IPS DF 6.9 (cell line): ENCODE measurements around the gene MAN1B1.
"Not testable (repeated sequence)": the region's sequence is repeated elsewhere in the genome, so short reads cannot be mapped to it uniquely, and the experiment has no call there.

Experiments used
- DNase-seq: peaks from one replicate; pipeline ENCODE4 v3.0.0-alpha.2; 2013; ENCODE audit warnings: low read depth, low spot score
- H3K27ac ChIP-seq: one replicate; pipeline ENCODE4 v1.5.1; 2013; ENCODE audit warnings: low read length, control low read depth
- H3K27me3 ChIP-seq: 2 replicates; pipeline ENCODE4 v1.6.1; 2013; ENCODE audit warnings: mild to moderate bottlenecking, low read length; ENCODE audit not compliant: control insufficient read depth, insufficient read depth
- H3K36me3 ChIP-seq: 2 replicates; pipeline ENCODE4 v1.6.1; 2013; ENCODE audit warnings: low read length; ENCODE audit not compliant: control insufficient read depth, insufficient read depth
- H3K4me1 ChIP-seq: 2 replicates; pipeline ENCODE4 v1.6.1; 2013; ENCODE audit warnings: low read length; ENCODE audit not compliant: control insufficient read depth, insufficient read depth
- H3K4me3 ChIP-seq: 2 replicates; pipeline ENCODE4 v1.5.1; 2013; ENCODE audit warnings: mild to moderate bottlenecking, low read length
- H3K9me3 ChIP-seq: 2 replicates; pipeline ENCODE4 v1.6.1; 2013; ENCODE audit warnings: low read length, inconsistent platforms; ENCODE audit not compliant: control insufficient read depth, insufficient read depth
- WGBS: extraction: QIAGEN DNeasy Blood & Tissue Kit; methylation state at CpG from one replicate; pipeline ENCODE4 v1.1.7; 2013; ENCODE audit warnings: mixed read lengths, missing lambda C conversion rate; ENCODE audit not compliant: insufficient read length, insufficient coverage; 5-methylcytosine and 5-hydroxymethylcytosine counted together

Gene MAN1B1

DNA sequence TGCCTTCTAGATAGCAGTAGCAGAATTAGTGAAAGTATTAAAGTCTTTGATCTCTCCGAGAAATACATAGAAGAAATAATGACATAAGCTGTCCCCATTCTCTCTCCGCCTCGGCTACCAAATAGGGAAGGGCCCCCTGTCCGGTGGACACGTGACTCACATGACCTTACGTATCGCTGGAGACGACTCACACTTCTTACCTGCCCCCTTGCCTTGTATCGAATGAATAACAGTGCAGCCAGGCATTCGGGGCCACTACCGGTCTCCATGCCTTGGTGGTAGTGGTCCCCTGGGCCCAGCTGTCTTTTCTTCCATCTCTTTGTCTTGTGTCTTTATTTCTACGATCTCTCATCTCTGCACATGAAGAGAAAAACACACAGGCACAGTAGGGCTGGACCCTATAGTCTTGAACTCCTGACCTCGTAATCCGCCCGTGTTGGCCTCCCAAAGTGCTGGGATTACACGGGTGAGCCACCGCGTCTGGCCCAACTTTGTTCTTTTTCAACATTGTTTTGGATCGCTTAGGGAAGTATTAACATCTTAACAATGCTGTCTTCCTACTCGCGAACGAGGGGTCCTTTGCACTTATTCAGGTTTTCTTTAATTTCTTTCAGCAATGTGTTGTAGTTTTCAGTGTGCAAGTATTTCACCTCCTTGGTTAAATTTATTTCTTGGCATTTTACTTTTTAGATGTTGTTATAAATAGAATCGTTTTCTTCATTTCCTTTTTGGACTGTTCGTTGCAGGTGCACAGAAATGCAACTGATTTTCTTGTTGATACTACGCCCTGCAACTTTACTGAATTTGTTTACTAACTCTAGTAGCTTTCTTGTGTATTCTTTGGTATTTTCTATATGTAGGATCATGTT is 35.4 kb downstream of the MAN1B1 start:
- not testable (repeated sequence) for H3K9me3 ChIP-seq, H3K27me3 ChIP-seq, H3K27ac ChIP-seq, DNase-seq, H3K36me3 ChIP-seq, H3K4me1 ChIP-seq, H3K4me3 ChIP-seq
- WGBS = no CpG with 5 or more reads among the region's 25 CpGs

GRCh38 chr9:137122796-137123467 is 36.1 kb downstream of the MAN1B1 start:
- not testable (repeated sequence) for H3K4me1 ChIP-seq, H3K27me3 ChIP-seq, H3K4me3 ChIP-seq, H3K36me3 ChIP-seq, DNase-seq, H3K9me3 ChIP-seq, H3K27ac ChIP-seq
- WGBS = no CpG with 5 or more reads among the region's 16 CpGs

- H3K4me1 ChIP-seq = no peaks in the 10 kb centered on the region; the same call in 1 of the 2 replicates
- H3K27ac ChIP-seq = no peak overlapping the region
- no peak overlapping the region for H3K4me3 ChIP-seq
- no peak for DNase-seq
- H3K27me3 ChIP-seq = no peaks in the 10 kb centered on the region
- H3K36me3 ChIP-seq = no peaks in the 10 kb centered on the region
- no CpG with 5 or more reads among the region's 5 CpGs for WGBS
- H3K9me3 ChIP-seq = no peaks in the 10 kb centered on the region
These were observed 36.7 kb downstream of the MAN1B1 start for GRCh38 chr9:137123468-137123837.

- H3K9me3 ChIP-seq, H3K27ac ChIP-seq, H3K36me3 ChIP-seq, H3K27me3 ChIP-seq, H3K4me1 ChIP-seq, DNase-seq, H3K4me3 ChIP-seq: not testable (repeated sequence)
- no CpG with 5 or more reads among the region's 5 CpGs for WGBS
These were observed 37.2 kb downstream of the MAN1B1 start for GRCh38 chr9:137123952-137124462.

DNA sequence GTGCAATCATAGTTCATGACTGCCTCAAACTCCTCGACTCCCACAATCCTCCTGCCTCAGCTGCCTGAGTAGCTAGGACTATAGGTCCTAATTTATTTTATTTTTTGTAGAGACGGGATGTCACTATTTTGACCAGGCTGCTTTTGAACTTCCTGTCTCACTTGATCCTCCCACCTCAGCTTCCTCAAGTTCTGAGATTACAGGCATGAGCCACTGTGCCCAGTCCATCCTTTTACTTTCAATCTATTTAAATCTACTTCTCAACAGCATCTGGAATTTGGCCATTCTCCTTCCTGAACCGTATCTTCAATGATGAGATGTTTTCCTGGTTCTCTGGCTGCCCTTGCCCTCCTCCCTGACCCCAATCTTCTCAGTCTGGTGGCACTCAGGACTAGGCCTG is 40.0 kb downstream of the MAN1B1 start:
- Histone ChIP-seq H3K27ac (no peak overlapping the region), H3K9me3 (no peaks in the 10 kb centered on the region), H3K36me3 (no peaks in the 10 kb centered on the region), H3K27me3 (no peaks in the 10 kb centered on the region), H3K4me1 (peaks cover 2% of the 10 kb centered on the region), H3K4me3 (no peak overlapping the region)
- WGBS = no CpG with 5 or more reads among the region's 3 CpGs
- DNase-seq = no peak

DNA sequence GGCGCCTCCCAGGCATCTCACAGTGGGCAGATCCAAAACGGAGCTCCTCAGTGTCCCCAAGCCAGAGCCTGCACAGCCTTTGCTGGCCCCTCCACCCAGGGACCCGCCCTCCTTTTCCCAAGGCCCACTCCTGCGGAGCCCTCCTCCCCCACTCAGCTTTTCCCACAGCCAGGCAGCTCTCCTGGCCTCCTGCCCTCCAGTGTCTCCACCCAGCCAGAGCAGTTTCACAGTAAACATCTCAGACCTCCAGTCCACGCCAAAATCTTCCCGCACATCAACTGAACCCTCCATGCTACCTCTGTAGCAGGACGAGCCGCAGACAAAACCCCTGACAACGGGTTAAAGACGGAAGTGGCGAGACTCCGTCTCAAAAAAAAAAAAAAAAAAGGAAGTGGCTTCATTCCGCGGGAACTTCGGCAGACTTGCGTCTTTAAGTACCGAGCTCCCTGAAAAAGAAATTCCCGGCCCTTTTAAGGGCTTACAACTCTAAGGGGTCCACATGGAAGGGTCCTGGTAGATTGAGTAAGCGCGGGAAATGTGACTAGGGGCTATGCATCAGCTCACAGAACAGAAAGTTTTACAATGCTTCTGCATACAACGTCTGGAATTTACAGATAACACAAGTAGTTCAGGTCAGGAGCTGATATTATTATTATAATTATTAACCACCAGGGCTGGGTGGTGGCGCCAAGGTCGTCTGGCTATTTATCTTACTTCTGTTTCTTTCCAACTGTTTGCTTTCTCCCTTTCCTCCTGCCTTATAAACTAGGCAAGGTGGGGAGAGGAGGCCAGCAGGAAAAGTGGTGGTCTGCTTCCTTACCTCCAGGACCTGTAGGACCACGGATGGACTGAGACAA is 40.7 kb downstream of the MAN1B1 start:
- DNase-seq = no peak
- Histone ChIP-seq H3K36me3 (no peaks in the 10 kb centered on the region), H3K27me3 (no peaks in the 10 kb centered on the region), H3K4me1 (peaks cover 2% of the 10 kb centered on the region), H3K27ac (no peak overlapping the region), H3K4me3 (no peak overlapping the region), H3K9me3 (no peaks in the 10 kb centered on the region)
- WGBS = no CpG with 5 or more reads among the region's 24 CpGs

GRCh38 chr9:137128158-137128861 is 41.5 kb downstream of the MAN1B1 start:
- H3K4me3 ChIP-seq = no peak overlapping the region

GRCh38 chr9:137128862-137129455 is 42.2 kb downstream of the MAN1B1 start:
- Histone ChIP-seq H3K27ac (no peak overlapping the region), H3K4me3 (peak overlapping the region; percentile 68), H3K27me3 (no peaks in the 10 kb centered on the region), H3K36me3 (no peaks in the 10 kb centered on the region), H3K9me3 (no peaks in the 10 kb centered on the region), H3K4me1 (peaks cover 2% of the 10 kb centered on the region)
- no peak for DNase-seq
- no CpG with 5 or more reads among the region's 37 CpGs for WGBS

More at GRCh38 chr9:137128158-137128861, 41.5 kb downstream of the MAN1B1 start:
- no peaks in the 10 kb centered on the region for H3K9me3 ChIP-seq
- WGBS = no CpG with 5 or more reads among the region's 19 CpGs
- H3K4me1 ChIP-seq = peaks cover 2% of the 10 kb centered on the region
- H3K27me3 ChIP-seq = no peaks in the 10 kb centered on the region
- DNase-seq = no peak
- H3K36me3 ChIP-seq = no peaks in the 10 kb centered on the region
- H3K27ac ChIP-seq = no peak overlapping the region

DNA sequence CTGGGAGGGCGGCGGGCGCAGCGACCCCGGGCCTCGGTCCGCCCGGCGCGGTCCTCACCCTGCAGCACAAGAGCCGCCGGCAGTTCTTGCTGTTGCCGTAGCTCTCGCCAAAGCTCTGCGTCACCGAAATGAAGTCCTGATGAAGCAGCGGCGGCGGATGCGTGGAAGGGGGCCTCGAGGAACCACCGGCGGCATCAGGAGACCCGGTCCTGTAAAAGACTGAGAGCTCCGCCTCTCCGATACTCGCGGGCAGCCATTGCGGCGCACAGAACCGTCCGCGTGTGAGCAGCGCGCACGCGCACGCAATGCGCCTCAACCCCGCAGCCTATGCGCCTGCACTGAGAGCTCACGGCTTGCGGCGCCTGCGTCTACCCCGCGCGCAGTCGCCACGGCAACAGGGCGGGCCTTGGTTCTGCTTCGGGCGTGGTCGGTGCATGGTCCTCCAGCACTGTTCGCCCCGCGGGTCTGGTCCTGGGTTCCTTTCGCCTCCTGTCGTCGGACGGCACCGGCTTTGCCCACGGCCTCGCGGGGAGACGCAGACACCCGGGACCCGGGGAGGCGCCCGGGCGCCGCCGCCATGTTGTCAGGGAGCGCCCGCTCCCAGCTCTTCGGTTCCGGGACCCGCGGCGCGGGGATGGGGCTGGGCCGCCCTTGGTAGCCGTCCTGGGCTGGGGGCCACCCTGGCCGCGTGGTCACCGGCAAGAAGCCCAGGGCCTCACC is 42.8 kb downstream of the MAN1B1 start:
- H3K27ac ChIP-seq = no peak overlapping the region

More for the DNA sequence above, 42.8 kb downstream of the MAN1B1 start:
- Histone ChIP-seq H3K4me3 (peak overlapping the region; percentile 68), H3K27me3 (no peaks in the 10 kb centered on the region), H3K4me1 (peaks cover 2% of the 10 kb centered on the region), H3K9me3 (no peaks in the 10 kb centered on the region), H3K36me3 (no peaks in the 10 kb centered on the region)
- WGBS = no CpG with 5 or more reads among the region's 86 CpGs
- DNase-seq = peak; percentile 75
